Right ventricle myocardium superior (tissue), 1 donor: ENCODE measurements around the gene ISOC2. TPM values are rescaled to one million over a fixed set of nuclear protein-coding genes. Genes with fewer than 3 reads are reported as not detected.

Source experiments
- ATAC-seq: fragments of 200-7000 bp; cut with Tn5 transposase; one replicate; pipeline ENCODE4 v1.9.1; 2020; ENCODE audit warnings: mild to moderate bottlenecking; ENCODE audit not compliant: poor library complexity
- DNase-seq: peaks from one replicate; pipeline ENCODE4 v3.0.0-alpha.2; 2020
- intact Hi-C: fragments of 100-400 bp; cut with DNase I; formaldehyde crosslinking; loops from one replicate; pipeline ENCODE4 v1.11.2; 2022
- total RNA-seq: library from RNA; stranded (reverse); fragmentation: NEBNext Ultra II Directional; extraction: Animal tissue kit (Norgen Biotek cat#: 25700); gene quantifications from one replicate; pipeline ENCODE4 v1.2.1, GENCODE V29; 2021
- donor health status: DM: no; HTN: yes; CAD: no; lungs with severe emphysema.

ISOC2 gene
- total RNA-seq, 1 donor from 2014 or later = 48.9 TPM

GRCh38 chr19:55481794-55482155, 20.3 kb upstream of the ISOC2 start:
- DNase-seq (no peak), ATAC-seq (no peak)
- intact Hi-C loops = no loop called here

GRCh38 chr19:55481148-55481793, 19.8 kb upstream of the ISOC2 start:
- no peak for DNase-seq
- intact Hi-C loops = no loop called here
- ATAC-seq = no peak

DNA sequence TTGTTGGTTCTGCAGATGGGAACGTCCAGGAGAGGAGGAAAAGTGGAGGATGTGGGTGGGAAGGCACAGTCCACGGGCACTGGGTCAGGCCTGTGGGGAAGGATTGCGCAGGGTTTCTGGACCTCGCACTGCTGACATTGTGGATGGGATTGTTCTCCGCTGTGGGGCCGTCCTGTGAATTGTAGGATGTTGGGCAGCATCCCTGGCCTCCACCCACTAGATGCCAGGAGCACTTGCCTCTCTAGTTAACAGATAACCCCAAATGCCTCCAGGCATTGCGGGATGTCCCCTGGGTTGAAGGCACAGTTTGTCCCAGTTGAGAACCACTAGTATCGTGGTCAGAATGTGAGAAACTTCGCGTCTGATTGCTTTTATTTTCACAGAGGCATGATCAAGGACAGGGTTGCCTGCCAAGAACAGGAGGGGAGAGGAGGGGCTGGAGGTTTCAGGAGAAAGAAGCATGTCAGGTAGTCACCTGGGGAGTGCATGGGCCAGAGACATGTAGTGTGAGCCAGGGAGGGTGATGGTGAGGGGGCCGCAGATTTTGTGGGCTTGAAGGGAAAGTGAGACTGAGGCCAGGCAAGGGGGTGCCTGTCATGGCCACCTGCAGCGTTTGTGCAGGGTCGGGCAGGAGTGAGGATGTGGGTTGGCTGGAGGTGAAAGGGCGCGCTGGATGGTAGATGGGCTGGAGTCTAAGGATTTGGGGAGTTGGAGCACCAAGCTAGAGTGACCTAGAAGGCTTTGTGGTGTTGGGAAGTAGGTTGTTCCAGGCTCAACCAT, 18.2 kb upstream of the ISOC2 start:
- ATAC-seq (no peak), DNase-seq (no peak)
- intact Hi-C loops = no loop called here

GRCh38 chr19:55479045-55479444, 17.6 kb upstream of the ISOC2 start:
- intact Hi-C loops = no loop called here
- DNase-seq (no peak), ATAC-seq (no peak)

- ATAC-seq = no peak
- intact Hi-C loops = no loop called here
- no peak for DNase-seq
Observed at GRCh38 chr19:55478364-55478763, 16.9 kb upstream of the ISOC2 start.

GRCh38 chr19:55477905-55478304, 16.5 kb upstream of the ISOC2 start:
- ATAC-seq = no peak
- no peak for DNase-seq
- intact Hi-C loops = no loop called here

DNA sequence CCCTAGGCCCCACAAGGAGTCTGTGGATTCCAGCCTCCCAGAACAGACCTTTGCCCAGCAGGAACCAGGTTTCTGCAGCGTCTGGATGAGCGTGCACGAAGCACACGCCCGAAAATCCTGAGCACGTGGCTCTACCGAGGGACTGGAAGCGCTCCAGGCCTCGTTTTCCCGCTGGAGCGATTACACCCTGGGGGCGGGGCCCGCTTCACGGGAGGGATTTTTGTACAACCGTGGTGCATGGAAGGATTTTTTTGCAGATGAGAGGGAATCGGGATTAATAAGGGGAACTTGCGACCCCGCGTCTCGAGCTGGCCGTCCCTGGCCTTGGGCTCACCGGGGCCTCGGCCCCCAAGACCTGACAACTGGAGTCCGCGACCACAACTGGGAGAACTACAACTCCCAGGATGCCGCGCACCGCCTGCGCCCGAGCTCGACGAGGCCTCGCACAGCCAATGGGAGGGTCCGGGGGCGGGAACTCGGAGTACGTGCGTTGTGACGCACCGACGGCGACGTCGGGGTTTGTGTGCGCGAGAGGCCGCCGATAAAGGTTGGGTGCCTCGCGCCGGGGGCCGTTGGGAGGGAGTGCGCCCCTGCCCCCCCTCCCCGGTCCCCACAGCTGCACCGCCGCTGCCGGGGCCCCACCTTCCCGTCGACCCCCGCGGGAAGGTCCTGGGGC, 14.8 kb upstream of the ISOC2 start, which contains the start of gene ZNF628:
ZNF628 (plus strand) TSS at position 518 of the 676 bp plus-strand sequence. CDS start 3,294 bp downstream, outside the sequence.
- intact Hi-C loops = no loop called here
- peak; percentile 97 for ATAC-seq

GRCh38 chr19:55474269-55475265, 13.1 kb upstream of the ISOC2 start:
- DNase-seq (no peak), ATAC-seq (no peak)
- intact Hi-C loops = no loop called here

More for the DNA sequence above, 14.8 kb upstream of the ISOC2 start, which contains the start of gene ZNF628:
- peak; percentile 100 for DNase-seq

DNA sequence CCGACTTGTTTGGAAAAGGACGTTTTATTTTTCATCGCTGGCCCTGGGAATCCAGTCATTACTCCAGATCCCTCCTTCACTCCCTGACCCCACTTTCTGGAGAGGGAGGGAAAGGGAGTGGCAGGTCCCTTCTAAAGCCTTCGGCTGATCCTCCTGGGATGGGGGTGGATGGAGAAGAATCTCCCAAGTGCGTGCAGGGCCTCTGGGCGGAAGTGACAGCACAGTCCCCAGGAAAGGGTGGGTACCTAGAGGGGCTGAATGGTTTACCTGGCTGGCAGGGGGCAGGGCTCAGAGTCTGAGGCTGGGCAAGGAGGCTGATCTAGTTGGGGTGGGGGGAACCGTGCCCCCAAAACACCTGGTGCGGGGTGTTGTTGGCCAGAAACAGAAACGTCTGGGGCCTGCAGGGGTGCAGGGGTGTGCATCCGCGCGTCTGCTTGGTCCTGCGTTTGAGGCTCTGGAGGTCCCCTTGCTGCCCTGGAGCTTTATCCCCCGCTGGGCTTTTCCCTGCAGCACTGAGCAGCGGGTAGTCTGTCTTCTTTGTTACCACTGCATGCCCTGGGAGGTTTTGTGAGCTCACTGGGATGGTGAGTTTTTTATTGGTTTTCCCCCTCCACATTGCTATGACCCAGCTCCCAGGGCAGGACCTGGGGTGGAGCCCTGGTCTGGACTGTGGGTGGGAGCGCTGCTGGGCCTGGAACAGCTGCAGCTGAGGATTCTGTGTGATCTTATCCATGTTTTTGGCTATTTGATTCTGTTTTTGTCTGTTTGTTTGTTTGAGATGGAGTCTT, 12.0 kb upstream of the ISOC2 start:
- ATAC-seq (no peak), DNase-seq (no peak)
- intact Hi-C loops = no loop called here

GRCh38 chr19:55472463-55472862, 11.0 kb upstream of the ISOC2 start:
- intact Hi-C loops = no loop called here
- ATAC-seq = no peak

GRCh38 chr19:55471266-55471665, 9.8 kb upstream of the ISOC2 start:
- no peak for DNase-seq
- ATAC-seq = no peak
- intact Hi-C loops = no loop called here

More at GRCh38 chr19:55472463-55472862, 11.0 kb upstream of the ISOC2 start:
- no peak for DNase-seq

- ATAC-seq (no peak), DNase-seq (no peak)
- intact Hi-C loops = loop anchor here (5.0 kb wide), 2 partner anchors 34 to 164 kb away; no protein-coding TSS in a partner anchor
Observed at GRCh38 chr19:55468054-55468393, 6.6 kb upstream of the ISOC2 start.

DNA sequence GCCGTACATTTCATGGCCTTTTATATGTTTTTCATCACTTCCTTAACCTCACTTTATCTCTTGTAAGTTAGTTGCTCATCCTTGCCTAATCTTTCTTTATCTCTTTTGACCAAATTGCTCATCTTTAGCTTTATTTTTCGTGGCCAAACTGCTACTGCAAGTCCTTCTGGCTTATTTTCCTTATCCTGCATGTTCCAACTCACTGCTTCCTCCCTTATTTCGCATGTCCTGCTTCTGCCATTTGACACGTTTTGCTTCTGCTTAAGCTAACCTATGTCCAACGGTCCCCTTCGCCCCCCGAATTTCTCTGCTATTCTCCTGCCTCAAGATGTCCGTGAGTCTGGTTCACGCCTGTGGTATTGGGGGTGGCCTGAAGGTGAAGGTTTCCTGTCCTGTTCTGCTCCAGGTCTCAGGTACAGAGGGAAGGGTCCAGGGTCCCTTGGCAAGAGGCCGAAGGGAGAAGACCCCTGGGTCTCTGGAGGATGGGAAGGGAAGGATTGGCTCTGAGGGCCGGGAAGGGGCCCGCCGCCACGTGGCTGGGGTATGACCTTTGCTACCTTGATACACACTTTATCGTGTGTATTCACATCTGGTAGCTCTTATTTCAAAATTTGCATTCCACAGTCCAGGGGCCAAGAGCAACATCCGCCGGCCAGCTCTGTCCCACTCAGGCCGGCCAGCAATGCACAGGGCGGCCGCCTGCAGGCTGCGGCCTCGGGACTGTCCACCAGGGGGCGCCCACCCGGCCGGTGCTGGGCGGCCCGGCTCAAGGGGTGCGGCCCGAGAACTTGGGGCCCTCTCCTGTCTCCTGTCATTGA, 6.0 kb upstream of the ISOC2 start:
- ATAC-seq = peak; percentile 94

GRCh38 chr19:55466241-55466614, 4.8 kb upstream of the ISOC2 start:
- DNase-seq (no peak), ATAC-seq (no peak)
- intact Hi-C loops = loop anchor here (5.0 kb wide), 2 partner anchors 36 to 166 kb away; no protein-coding TSS in a partner anchor

More for the DNA sequence above, 6.0 kb upstream of the ISOC2 start:
- intact Hi-C loops = loop anchor here (5.0 kb wide), 2 partner anchors 35 to 165 kb away; no protein-coding TSS in a partner anchor
- DNase-seq = peak; percentile 86

DNA sequence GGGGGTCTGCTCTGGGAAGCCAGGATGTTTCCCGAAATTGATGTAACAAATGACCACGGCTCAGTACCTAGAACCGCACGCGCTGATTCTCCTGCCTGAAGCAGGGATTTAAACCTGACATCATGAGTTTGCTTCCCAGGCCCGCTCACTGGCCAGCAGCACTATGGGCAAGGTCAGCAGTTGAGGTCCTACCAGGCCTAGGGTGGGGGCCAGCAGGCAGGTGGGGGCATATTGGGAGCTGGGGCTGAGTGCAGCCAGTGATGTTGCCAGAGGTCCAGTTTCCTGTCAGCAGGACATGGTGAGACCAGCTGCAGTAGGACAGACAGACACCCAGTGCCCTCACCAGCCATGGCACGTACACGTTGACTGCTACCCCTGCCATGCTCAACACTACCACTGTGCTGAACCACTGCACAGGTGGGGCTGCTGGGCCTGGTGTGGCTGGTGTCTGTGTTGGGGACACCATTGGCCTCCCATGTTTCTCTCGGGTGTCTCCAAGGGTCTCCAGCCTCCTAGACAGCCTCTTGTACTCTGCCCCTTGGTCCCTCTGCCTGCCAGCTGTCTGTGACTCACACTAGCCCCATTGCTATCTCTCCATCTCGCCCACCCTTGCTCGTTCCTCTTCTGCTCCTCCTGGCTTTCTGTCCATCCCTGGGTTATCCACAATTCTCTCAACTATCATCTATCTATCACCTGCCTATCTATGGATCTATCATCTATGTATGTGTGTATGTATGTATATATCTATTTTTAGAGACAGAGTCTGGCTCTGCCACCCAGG, 4.2 kb upstream of the ISOC2 start:
- DNase-seq (no peak), ATAC-seq (no peak)
- intact Hi-C loops = loop anchor here (5.0 kb wide), 2 partner anchors 37 to 167 kb away; no protein-coding TSS in a partner anchor

- no peak for ATAC-seq
- DNase-seq = no peak
- intact Hi-C loops = loop anchor here (5.0 kb wide), 2 partner anchors 38 to 168 kb away; no protein-coding TSS in a partner anchor
Observed at GRCh38 chr19:55464662-55465054, 3.2 kb upstream of the ISOC2 start, which contains the start of gene C19orf85. Gene C19orf85 (minus strand): TSS chr19:55464751. CDS start chr19:55464554, 197 bp downstream.
